ENCODE results near the gene UBE2Z.

The UBE2Z gene

DNA sequence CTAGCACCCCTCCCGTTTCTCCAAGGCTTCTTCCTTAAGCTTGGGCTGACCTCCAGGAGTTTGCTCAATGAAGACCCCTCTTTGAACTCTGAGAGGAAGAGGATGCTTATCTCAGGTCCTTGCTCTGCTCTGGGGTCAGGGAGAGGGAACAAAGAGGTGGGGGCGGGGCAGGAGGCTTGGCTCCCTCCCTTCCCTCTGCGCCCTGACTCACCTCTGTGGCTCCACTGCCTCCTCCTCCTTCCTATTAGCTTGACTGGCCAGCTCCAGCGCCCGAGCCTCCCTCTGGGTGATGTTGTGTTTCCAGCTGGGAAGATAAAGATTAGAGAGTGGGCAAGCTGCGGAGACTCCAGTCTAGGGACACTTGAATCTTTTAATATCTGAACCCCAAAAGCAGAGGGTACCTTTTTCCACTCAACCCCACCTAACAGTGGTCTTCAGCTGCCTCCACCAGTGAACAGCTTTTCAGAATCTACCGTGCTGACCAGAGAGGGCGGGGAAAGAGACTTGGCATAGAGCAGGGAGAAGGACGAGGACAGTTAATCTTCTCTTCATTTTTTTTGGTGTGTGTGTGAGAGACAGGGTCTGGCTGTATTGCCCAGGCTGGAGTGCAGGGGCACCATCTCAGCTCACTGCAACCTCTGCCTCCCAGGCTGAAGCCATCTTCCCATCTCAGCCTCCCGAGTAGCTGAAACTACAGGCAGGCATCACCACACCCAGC, 53.5 kb downstream of the UBE2Z start:
- no peak for DNase-seq

DNA sequence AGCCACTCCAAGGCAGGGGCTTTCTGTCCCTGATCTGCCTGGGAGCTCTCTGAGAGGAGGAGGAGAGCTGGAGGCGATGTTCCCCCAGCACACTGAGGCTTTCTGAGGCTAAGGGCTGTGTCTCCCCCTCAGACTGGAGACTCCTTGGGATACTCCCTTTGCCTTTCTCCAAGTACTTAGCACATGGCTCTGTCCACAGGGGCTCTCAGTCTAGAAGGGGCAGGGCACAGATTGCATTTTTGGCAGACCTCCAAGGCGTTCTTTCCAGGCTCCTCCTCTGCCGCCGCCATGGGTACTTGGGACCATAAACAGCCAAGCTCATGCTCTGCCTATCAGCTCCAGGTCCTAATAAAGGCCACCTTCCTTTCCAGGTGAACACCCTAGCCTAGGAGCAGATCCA, 62.0 kb downstream of the UBE2Z start:
- DNase-seq, result no peak

DNA sequence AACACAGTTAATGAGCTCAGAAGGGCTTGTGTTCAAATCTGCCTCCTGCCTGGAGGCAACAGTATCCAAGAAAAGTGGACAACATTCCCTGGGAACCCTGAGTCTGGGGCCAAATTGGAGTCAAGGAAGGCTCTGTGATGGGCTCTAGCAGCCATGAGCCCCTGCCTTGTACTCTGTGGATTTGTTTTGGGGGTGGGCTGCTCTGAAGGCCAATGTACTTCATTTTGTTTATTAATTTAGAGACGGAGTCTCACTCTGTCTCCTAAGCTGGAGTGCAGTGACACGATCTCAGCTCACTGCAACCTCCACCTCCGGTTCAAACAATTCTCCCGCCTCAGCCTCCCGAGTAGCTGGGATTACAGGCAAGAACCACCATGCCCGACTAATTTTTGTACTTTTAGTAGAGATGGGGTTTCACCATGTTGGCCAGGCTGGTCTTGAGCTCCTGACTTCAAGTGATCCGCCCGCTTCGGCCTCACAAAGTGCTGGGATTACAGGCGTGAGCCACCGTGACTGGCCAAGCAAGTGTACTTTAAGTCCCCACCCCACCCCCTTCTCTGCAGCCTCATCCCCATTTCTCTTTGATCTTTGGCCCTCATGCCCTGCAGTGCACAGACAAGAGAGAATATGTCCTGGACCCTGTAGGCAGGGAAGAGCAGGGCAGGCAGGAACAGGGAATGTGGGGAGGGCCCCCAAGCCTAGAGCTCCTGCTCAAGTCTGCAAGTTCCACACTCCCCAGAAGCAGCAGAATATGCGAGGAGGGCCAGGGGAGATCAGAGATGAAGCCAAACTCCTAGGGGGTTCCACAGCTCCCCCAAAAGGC, 62.9 kb downstream of the UBE2Z start:
- DNase-seq, result no peak

DNA sequence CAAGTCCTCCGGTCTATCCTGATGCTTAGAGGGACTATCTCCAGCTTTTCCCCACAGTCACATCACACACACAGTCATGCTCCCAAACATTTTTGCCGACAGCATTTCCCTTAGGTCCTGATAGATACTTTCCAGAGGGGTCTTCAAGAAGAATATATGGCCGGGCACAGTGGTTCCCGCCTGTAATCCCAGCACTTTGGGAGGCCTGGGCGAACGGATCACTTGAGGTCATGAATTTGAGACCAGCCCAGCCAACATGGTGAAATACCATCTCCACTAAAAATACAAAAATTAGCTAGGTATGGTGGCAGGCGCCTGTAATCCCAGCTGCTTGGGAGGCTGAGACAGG, 64.5 kb downstream of the UBE2Z start:
- DNase-seq, result no peak

GRCh38 chr17:48973806-48974205, 65.6 kb downstream of the UBE2Z start:
- DNase-seq, result no peak

All from CD4-positive, alpha-beta T cell treated with Interferon alpha-2 for 1 hour (primary cell).